ENCODE data around the gene LRRC74B.
A peak's percentile ranks its signal among the peaks of the same experiment; 100 is the strongest.
"Not testable (repeated sequence)": the region's sequence is repeated elsewhere in the genome, so short reads cannot be mapped to it uniquely, and the experiment has no call there.

LRRC74B gene

DNA sequence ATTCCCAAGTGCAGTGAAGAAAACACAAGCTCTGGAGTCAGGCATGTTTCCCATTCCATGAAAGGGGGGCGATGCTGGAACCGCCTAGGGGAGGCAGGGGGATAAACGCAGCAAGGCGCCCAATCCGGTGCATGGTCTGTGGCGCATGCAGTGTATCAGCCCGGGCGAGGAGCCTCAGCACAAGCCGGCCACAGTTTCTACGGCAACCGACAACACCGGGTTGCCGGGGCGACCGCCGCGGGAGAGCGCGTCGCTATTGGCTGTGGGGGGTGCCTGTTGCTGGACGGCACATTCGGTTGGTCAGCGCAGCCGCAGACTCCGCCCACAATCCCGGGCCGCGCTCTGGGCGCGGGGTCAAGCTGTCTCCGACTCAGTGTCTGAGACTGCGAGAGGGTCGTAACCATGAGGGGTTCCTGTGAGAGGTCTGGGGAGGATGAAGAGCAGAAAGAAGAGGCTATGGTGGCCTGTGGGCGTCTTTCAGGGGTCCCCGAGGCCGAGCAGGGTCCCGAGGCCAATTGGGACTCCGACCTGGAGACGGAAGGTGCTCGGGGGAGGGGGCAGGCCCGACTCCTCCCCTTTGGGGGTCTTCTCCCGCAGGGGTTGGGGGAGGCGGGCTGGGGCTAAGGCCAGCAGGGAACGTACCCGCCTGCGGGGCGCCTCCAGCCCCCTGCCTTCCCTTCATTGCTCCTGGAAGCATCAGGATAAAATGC, at the start of gene LRRC74B:
LRRC74B (plus strand) TSS at position 362 of the 710 bp plus-strand sequence; CDS start at position 403, 41 bp downstream.
- DNase-seq (ENCODE audit: low spot score): peak; percentile 84

GRCh38 chr22:20996031-20996410, 49.7 kb upstream of the LRRC74B start:
- DNase-seq (ENCODE audit: low spot score): no peak

GRCh38 chr22:20996598-20997535, 48.9 kb upstream of the LRRC74B start:
- no peak for DNase-seq (ENCODE audit: low spot score)

DNA sequence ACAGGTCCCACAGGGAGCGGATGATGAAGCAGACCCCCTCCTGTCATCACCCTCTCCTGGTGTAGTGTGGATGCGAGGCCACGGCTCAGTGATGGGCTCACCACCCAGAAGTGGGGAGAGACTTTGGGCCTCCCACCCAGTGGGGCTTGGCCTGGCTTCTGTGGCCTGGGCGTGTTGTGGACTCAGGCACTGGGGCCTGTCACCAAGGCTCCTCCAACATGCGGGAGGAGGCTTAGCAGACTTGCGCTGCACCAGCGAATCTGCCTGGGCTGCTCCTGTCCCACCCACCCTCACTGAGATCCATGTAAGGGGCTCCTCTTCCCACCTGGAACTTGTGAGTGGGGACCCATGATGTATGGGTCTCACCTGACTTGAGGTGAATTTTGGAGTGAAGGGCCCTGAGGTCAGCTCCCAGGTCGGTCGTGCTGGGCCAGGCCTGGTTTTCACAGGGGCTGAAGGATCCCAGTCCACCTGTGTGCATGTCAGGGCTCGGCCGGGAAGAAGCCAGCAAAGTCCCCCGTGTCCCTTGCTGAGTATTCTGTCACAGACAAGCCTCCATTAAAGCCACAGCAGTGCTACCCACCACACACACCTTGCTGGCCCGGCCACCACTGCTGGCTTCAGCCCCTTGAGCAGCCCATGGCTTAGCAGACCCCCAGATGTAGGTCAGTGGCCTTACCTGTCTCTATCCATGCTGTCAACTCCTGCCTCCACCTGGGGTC, 48.0 kb upstream of the LRRC74B start:
- no peak for DNase-seq (ENCODE audit: low spot score)

GRCh38 chr22:20998411-20999336, 47.1 kb upstream of the LRRC74B start:
- DNase-seq (ENCODE audit: low spot score): peak; percentile 67

- DNase-seq (ENCODE audit: low spot score): no peak
These were observed 46.2 kb upstream of the LRRC74B start for GRCh38 chr22:20999350-21000206.

- peak; percentile 53 for DNase-seq (ENCODE audit: low spot score)
These were observed 45.3 kb upstream of the LRRC74B start for GRCh38 chr22:21000207-21000986.

DNA sequence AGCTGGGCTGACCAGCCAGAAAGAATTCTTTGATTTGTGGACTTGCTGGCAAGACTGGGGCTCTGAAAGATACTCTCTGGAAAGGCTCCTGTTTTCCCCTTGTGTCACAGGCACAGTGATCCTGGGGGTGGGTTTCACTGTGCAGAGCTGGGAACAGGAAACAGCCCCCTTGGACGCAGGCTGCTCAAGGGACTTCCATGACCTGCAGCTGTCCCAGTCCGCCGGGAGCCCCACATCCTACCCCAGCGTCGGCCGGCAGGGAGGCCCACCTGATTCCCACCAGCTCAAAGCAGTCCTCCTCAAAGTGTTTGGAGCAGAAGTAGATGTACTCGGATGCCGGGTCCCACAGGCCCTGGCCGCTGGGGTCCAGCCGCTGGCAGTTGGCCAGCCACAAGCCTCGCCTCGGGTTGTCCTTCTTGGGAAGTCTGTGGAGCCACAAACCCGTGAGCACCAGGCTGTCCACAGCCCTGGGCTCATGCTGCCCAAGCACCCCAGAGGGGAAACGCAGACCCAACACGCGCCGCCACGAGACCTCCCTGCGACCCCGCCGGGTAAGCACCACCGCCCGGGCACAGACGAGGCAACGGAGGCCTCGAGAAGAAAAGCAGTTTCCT, 44.7 kb upstream of the LRRC74B start:
- DNase-seq (ENCODE audit: low spot score): peak; percentile 37

GRCh38 chr22:21001601-21002325, 44.0 kb upstream of the LRRC74B start, which contains the start of gene THAP7:
Gene THAP7, minus strand, starts transcription at chr22:21002118. Its CDS starts 207 bp downstream, at chr22:21001911.
- DNase-seq (ENCODE audit: low spot score): peak; percentile 94

DNA sequence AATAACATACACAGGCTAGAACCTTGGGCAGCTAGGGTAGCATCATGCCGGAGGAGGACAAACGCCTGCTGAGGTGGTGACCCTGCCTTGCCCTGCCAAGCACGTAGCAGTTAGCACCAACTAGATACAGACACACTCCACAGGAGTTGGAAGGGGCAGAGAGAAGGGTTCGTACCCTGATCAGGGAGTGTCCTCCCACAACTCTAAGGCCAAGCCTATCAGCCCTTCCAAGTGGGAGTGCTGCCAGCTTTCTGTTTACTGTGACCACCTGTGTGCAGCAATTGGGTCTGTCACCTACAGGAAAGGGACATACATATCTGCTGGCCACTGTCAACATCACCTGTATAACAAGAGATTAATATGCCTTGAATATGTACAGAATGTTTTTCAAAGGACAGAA, 42.0 kb upstream of the LRRC74B start:
- no peak for DNase-seq (ENCODE audit: low spot score)

GRCh38 chr22:21009208-21009607, 36.5 kb upstream of the LRRC74B start:
- not testable (repeated sequence) for DNase-seq (ENCODE audit: low spot score)

- DNase-seq (ENCODE audit: low spot score): peak; percentile 68
These were observed 35.9 kb upstream of the LRRC74B start for GRCh38 chr22:21009638-21010425.

DNA sequence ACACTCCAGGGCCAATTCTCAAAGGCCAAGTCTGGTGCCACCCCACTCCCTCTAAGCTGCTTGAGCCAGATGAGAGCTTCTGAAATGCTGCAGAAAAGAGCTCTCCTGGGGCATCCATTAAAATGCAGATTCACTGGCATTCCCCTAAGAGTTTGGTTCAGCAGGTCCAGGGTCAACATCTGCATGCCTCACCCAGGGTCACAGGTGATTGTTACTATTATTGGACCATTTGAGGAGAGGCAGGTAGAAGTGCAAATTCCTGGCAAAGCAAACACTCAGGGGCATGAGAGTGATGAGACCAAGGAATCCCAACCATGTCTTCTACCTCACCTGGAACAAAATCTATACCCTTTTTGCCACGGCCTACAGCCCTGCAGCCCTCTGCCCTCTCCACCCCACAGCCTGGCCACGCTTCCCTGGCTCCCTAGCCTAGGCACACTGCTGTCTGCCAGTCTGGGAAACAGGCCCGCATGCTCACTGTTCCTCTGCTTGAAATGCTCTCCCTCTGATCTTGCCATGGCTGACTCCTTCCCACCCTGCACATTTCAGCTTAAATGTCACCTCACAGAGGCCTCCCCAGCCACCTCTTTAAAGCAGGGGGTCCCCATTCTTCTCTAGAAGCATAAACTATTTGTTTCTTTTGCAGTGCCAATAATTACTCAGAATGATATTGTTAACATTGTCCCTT, 35.2 kb upstream of the LRRC74B start:
- no peak for DNase-seq (ENCODE audit: low spot score)

DNA sequence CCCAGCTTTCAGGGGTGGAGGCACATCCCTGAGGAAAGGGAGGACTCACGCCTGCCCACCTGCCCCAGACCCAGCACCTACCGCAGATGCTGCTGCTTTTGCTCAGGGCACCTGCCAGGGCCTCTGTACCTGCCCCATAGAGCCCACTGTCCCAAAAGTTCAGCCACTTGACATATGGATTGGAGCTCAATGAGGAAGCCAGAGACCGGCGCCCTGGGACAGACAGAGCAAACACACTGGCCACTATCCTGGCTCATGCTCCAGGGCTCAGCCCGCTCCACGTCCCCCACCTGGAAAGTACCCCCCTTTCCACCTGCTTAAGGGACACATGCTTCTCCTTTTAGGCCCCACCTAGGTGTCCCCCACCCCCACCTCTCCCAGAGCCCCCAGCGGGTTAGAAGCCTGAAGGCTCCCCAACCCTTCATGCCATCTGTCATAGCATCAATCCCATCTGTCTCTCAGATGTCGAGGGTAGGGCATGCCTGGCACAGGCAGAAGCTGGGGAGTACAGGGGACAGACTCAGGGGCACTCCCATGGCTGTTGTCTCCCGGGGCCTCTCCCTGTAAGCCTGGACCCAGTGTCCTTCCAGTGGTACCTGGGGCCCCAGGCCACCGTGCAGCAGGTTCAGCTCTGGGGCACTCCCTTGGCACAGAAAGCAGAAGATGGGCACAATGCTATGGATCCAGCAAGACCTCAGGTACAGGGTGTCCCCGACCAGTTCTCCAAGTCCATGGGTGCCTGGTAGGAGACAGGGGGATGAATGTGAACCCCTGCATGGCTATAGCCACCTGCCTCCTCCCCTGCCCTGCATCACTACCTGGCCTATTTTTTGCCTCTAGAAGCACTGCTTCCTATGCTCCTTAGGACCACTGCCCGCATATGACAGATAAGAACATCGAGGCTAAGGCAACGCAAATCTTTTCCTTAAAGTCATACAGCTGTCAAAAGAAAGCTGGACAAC, 33.0 kb upstream of the LRRC74B start:
- no peak for DNase-seq (ENCODE audit: low spot score)

DNA sequence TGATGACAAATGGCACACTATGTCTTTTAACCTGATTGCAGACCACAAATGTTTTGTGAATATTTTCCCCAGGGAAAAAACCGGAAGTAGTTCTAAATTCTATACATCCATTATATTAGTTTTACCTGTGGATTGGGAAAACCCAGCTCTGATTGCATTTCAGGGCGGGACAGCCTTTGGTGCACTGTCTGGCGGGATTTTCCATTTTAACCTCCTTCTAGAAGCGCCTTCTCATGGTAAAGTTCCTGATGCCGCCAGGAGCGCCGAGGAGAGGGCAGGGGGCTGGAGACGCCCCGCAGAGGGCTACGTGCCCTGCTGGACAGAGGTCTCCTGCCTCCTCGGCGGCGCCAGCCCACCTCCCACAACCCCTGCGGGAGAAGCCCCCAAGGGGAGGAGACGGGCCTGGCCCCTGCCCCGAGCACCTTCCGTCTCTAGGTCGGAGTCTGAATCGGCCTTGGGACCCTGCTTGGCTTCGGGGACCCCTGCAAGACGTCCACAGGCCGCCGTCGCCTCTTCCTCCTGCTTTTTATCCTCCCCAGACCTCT, 32.0 kb upstream of the LRRC74B start:
- DNase-seq (ENCODE audit: low spot score): no peak
